ENCODE results near the gene HS6ST2. TPM values are rescaled to one million over a fixed set of nuclear protein-coding genes. Genes with fewer than 3 reads are reported as not detected.

Gene HS6ST2
- total RNA-seq, 2 experiments from 2014 or later, result 0.75 to 0.81 TPM

- no peak overlapping the region for H3K4me3 Mint-ChIP-seq
- ChIA-PET CTCF (no interaction called here), POLR2A (no interaction called here)
- no peaks in the 10 kb centered on the region for H3K36me3 Mint-ChIP-seq
- H3K9me3 Mint-ChIP-seq, result peaks cover 2% of the 10 kb centered on the region
- peaks cover 10% of the 10 kb centered on the region for H3K4me1 Mint-ChIP-seq (ENCODE audit: low read depth)
- intact Hi-C loops (cut with micrococcal nuclease), result no loop called here
- no peaks in the 10 kb centered on the region for H3K27me3 Mint-ChIP-seq
- no peak overlapping the region for H3K27ac Mint-ChIP-seq
- no peak for DNase-seq
Measured at GRCh38 chrX:132861076-132861475, 97.4 kb downstream of the HS6ST2 start.

GRCh38 chrX:132860200-132860599 is 98.2 kb downstream of the HS6ST2 start:
- Mint-ChIP-seq H3K4me1 (ENCODE audit: low read depth) (peaks cover 10% of the 10 kb centered on the region), H3K36me3 (no peaks in the 10 kb centered on the region), H3K4me3 (no peak overlapping the region), H3K9me3 (peaks cover 2% of the 10 kb centered on the region), H3K27ac (no peak overlapping the region), H3K27me3 (no peaks in the 10 kb centered on the region)
- intact Hi-C loops (cut with micrococcal nuclease), result no loop called here
- CTCF ChIA-PET, result no interaction called here
- POLR2A ChIA-PET, result no interaction called here
- DNase-seq, result no peak

GRCh38 chrX:132858018-132858417 is 100.4 kb downstream of the HS6ST2 start:
- DNase-seq, result no peak
- ChIA-PET CTCF (no interaction called here), POLR2A (no interaction called here)
- H3K27ac Mint-ChIP-seq, result no peak overlapping the region
- H3K36me3 Mint-ChIP-seq, result no peaks in the 10 kb centered on the region
- H3K4me1 Mint-ChIP-seq (ENCODE audit: low read depth), result peaks cover 10% of the 10 kb centered on the region
- no peak overlapping the region for H3K4me3 Mint-ChIP-seq
- no peaks in the 10 kb centered on the region for H3K27me3 Mint-ChIP-seq
- peaks cover 2% of the 10 kb centered on the region for H3K9me3 Mint-ChIP-seq
- intact Hi-C loops (cut with micrococcal nuclease), result no loop called here

GRCh38 chrX:132855780-132856341 is 102.6 kb downstream of the HS6ST2 start:
- no peaks in the 10 kb centered on the region for H3K27me3 Mint-ChIP-seq
- no peak overlapping the region for H3K27ac Mint-ChIP-seq
- intact Hi-C loops (cut with micrococcal nuclease), result no loop called here
- H3K9me3 Mint-ChIP-seq, result peaks cover 2% of the 10 kb centered on the region
- CTCF ChIA-PET, result no interaction called here
- DNase-seq, result no peak
- POLR2A ChIA-PET, result no interaction called here
- no peak overlapping the region for H3K4me3 Mint-ChIP-seq
- H3K36me3 Mint-ChIP-seq, result no peaks in the 10 kb centered on the region
- peaks cover 10% of the 10 kb centered on the region for H3K4me1 Mint-ChIP-seq (ENCODE audit: low read depth)

GRCh38 chrX:132853040-132853439 is 105.4 kb downstream of the HS6ST2 start:
- no peaks in the 10 kb centered on the region for H3K36me3 Mint-ChIP-seq
- H3K27ac Mint-ChIP-seq, result no peak overlapping the region
- H3K27me3 Mint-ChIP-seq, result no peaks in the 10 kb centered on the region
- ChIA-PET CTCF (no interaction called here), POLR2A (no interaction called here)
- DNase-seq, result no peak
- no peak overlapping the region for H3K4me3 Mint-ChIP-seq
- H3K4me1 Mint-ChIP-seq (ENCODE audit: low read depth), result peaks cover 5% of the 10 kb centered on the region
- H3K9me3 Mint-ChIP-seq, result peaks cover 2% of the 10 kb centered on the region
- intact Hi-C loops (cut with micrococcal nuclease), result no loop called here

- no peaks in the 10 kb centered on the region for H3K4me1 Mint-ChIP-seq (ENCODE audit: low read depth)
- ChIA-PET CTCF (no interaction called here), POLR2A (no interaction called here)
- peaks cover 3% of the 10 kb centered on the region for H3K27me3 Mint-ChIP-seq
- DNase-seq, result no peak
- H3K27ac Mint-ChIP-seq, result no peak overlapping the region
- H3K4me3 Mint-ChIP-seq, result no peak overlapping the region
- no peaks in the 10 kb centered on the region for H3K9me3 Mint-ChIP-seq
- intact Hi-C loops (cut with micrococcal nuclease), result no loop called here
- H3K36me3 Mint-ChIP-seq, result no peaks in the 10 kb centered on the region
Measured at GRCh38 chrX:132848296-132848970, 110.0 kb downstream of the HS6ST2 start.

- DNase-seq, result no peak
- ChIA-PET CTCF (no interaction called here), POLR2A (no interaction called here)
- Mint-ChIP-seq H3K27me3 (peaks cover 3% of the 10 kb centered on the region), H3K36me3 (no peaks in the 10 kb centered on the region), H3K9me3 (no peaks in the 10 kb centered on the region), H3K27ac (no peak overlapping the region), H3K4me1 (ENCODE audit: low read depth) (no peaks in the 10 kb centered on the region), H3K4me3 (no peak overlapping the region)
- intact Hi-C loops (cut with micrococcal nuclease), result no loop called here
Measured at GRCh38 chrX:132843363-132843762, 115.1 kb downstream of the HS6ST2 start.

GRCh38 chrX:132842460-132843238 is 115.8 kb downstream of the HS6ST2 start:
- Mint-ChIP-seq H3K27me3 (peaks cover 4% of the 10 kb centered on the region), H3K4me3 (no peak overlapping the region), H3K9me3 (no peaks in the 10 kb centered on the region), H3K4me1 (ENCODE audit: low read depth) (no peaks in the 10 kb centered on the region), H3K27ac (no peak overlapping the region), H3K36me3 (no peaks in the 10 kb centered on the region)
- POLR2A ChIA-PET, result no interaction called here
- intact Hi-C loops (cut with micrococcal nuclease), result no loop called here
- no peak for DNase-seq
- CTCF ChIA-PET, result no interaction called here

- Mint-ChIP-seq H3K27me3 (peaks cover 1% of the 10 kb centered on the region), H3K4me1 (ENCODE audit: low read depth) (no peaks in the 10 kb centered on the region)
Measured at GRCh38 chrX:132837967-132838366, 120.5 kb downstream of the HS6ST2 start.

GRCh38 chrX:132837126-132837525 is 121.3 kb downstream of the HS6ST2 start:
- no peaks in the 10 kb centered on the region for H3K9me3 Mint-ChIP-seq
- DNase-seq, result no peak
- ChIA-PET POLR2A (no interaction called here), CTCF (no interaction called here)
- intact Hi-C loops (cut with micrococcal nuclease), result no loop called here
- no peaks in the 10 kb centered on the region for H3K4me1 Mint-ChIP-seq (ENCODE audit: low read depth)
- H3K4me3 Mint-ChIP-seq, result no peak overlapping the region
- H3K36me3 Mint-ChIP-seq, result no peaks in the 10 kb centered on the region
- H3K27ac Mint-ChIP-seq, result no peak overlapping the region
- peaks cover 1% of the 10 kb centered on the region for H3K27me3 Mint-ChIP-seq

More at GRCh38 chrX:132837967-132838366, 120.5 kb downstream of the HS6ST2 start:
- ChIA-PET POLR2A (no interaction called here), CTCF (no interaction called here)
- no peak overlapping the region for H3K4me3 Mint-ChIP-seq
- H3K9me3 Mint-ChIP-seq, result no peaks in the 10 kb centered on the region
- H3K36me3 Mint-ChIP-seq, result no peaks in the 10 kb centered on the region
- H3K27ac Mint-ChIP-seq, result no peak overlapping the region
- intact Hi-C loops (cut with micrococcal nuclease), result no loop called here
- no peak for DNase-seq

GRCh38 chrX:132836471-132836870 is 122.0 kb downstream of the HS6ST2 start:
- no peak overlapping the region for H3K4me3 Mint-ChIP-seq
- ChIA-PET CTCF (no interaction called here), POLR2A (no interaction called here)
- H3K36me3 Mint-ChIP-seq, result no peaks in the 10 kb centered on the region
- H3K4me1 Mint-ChIP-seq (ENCODE audit: low read depth), result no peaks in the 10 kb centered on the region
- no peak overlapping the region for H3K27ac Mint-ChIP-seq
- no peak for DNase-seq
- H3K27me3 Mint-ChIP-seq, result peaks cover 1% of the 10 kb centered on the region
- intact Hi-C loops (cut with micrococcal nuclease), result no loop called here
- no peaks in the 10 kb centered on the region for H3K9me3 Mint-ChIP-seq

- CTCF ChIA-PET, result interaction anchor here (0.6 kb wide), 1 partner anchor 1565 kb away, joined by 3 read pairs; no protein-coding TSS in a partner anchor
- POLR2A ChIA-PET, result no interaction called here
- H3K36me3 Mint-ChIP-seq, result no peaks in the 10 kb centered on the region
- no peaks in the 10 kb centered on the region for H3K4me1 Mint-ChIP-seq (ENCODE audit: low read depth)
- peaks cover 1% of the 10 kb centered on the region for H3K27me3 Mint-ChIP-seq
- no peak overlapping the region for H3K4me3 Mint-ChIP-seq
- DNase-seq, result no peak
- H3K27ac Mint-ChIP-seq, result no peak overlapping the region
- intact Hi-C loops (cut with micrococcal nuclease), result no loop called here
- H3K9me3 Mint-ChIP-seq, result no peaks in the 10 kb centered on the region
Measured at GRCh38 chrX:132834741-132835140, 123.7 kb downstream of the HS6ST2 start.

- no peaks in the 10 kb centered on the region for H3K36me3 Mint-ChIP-seq
- no peaks in the 10 kb centered on the region for H3K9me3 Mint-ChIP-seq
- peaks cover 1% of the 10 kb centered on the region for H3K27me3 Mint-ChIP-seq
- H3K27ac Mint-ChIP-seq, result no peak overlapping the region
- ChIA-PET POLR2A (no interaction called here), CTCF (no interaction called here)
- no peak for DNase-seq
- intact Hi-C loops (cut with micrococcal nuclease), result no loop called here
- H3K4me1 Mint-ChIP-seq (ENCODE audit: low read depth), result no peaks in the 10 kb centered on the region
- H3K4me3 Mint-ChIP-seq, result no peak overlapping the region
Measured at GRCh38 chrX:132834109-132834508, 124.3 kb downstream of the HS6ST2 start.

Measured in activated CD4-positive, alpha-beta memory T cell treated with anti-CD3 and anti-CD28 coated beads for 36 hours (primary cell).